Right kidney (tissue), 9 donors: Measurements from ENCODE around the gene ITGA1.
"Not testable (repeated sequence)": the region's sequence is repeated elsewhere in the genome, so short reads cannot be mapped to it uniquely, and the experiment has no call there.

Source experiments
- DNase-seq: peaks from one replicate; pipeline ENCODE4 v3.0.0-alpha.2; 2016
- long read RNA-seq, 8 donors: transcript quantifications; one replicate each; lab custom pipeline, GENCODE V29; 2026

ITGA1 gene
- long read RNA-seq, donor 1, full-length matches to known transcripts: 6 of 6 reads
- long read RNA-seq, donor 1, partial matches to known transcripts: 0 of 6 reads
- long read RNA-seq, donor 1, other reads (novel, unspliced or antisense): 0 of 6 reads
- long read RNA-seq, donor 2, full-length matches to known transcripts: 3 of 9 reads
- long read RNA-seq, donor 2, partial matches to known transcripts: 6 of 9 reads
- long read RNA-seq, donor 2, other reads (novel, unspliced or antisense): 0 of 9 reads
- long read RNA-seq, donor 3, full-length matches to known transcripts: 2 of 2 reads
- long read RNA-seq, donor 3, partial matches to known transcripts: 0 of 2 reads
- long read RNA-seq, donor 3, other reads (novel, unspliced or antisense): 0 of 2 reads
- long read RNA-seq, donor 4, full-length matches to known transcripts: 3 of 16 reads
- long read RNA-seq, donor 4, partial matches to known transcripts: 13 of 16 reads
- long read RNA-seq, donor 4, other reads (novel, unspliced or antisense): 0 of 16 reads
- long read RNA-seq, donor 5, full-length matches to known transcripts: 4 of 9 reads
- long read RNA-seq, donor 5, partial matches to known transcripts: 5 of 9 reads
- long read RNA-seq, donor 5, other reads (novel, unspliced or antisense): 0 of 9 reads
- long read RNA-seq, donor 6, full-length matches to known transcripts: 3 of 10 reads
- long read RNA-seq, donor 6, partial matches to known transcripts: 7 of 10 reads
- long read RNA-seq, donor 6, other reads (novel, unspliced or antisense): 0 of 10 reads
- long read RNA-seq, donor 7, full-length matches to known transcripts: 5 of 35 reads
- long read RNA-seq, donor 7, partial matches to known transcripts: 30 of 35 reads
- long read RNA-seq, donor 7, other reads (novel, unspliced or antisense): 0 of 35 reads
- long read RNA-seq, donor 8, full-length matches to known transcripts: 4 of 4 reads
- long read RNA-seq, donor 8, partial matches to known transcripts: 0 of 4 reads
- long read RNA-seq, donor 8, other reads (novel, unspliced or antisense): 0 of 4 reads

GRCh38 chr5:52787600-52788504 is at the start of gene ITGA1, which contains the start of gene PELO:
Gene ITGA1 (plus strand): TSS chr5:52787916. CDS start chr5:52788354, 438 bp downstream.
Gene PELO (plus strand): TSS chr5:52787916. CDS start chr5:52800395, 12,479 bp downstream.
- DNase-seq: peak; percentile 91

GRCh38 chr5:52738095-52738506 is 49.6 kb upstream of the ITGA1 start:
- DNase-seq: no peak

GRCh38 chr5:52740007-52740406 is 47.7 kb upstream of the ITGA1 start:
- DNase-seq: no peak

- DNase-seq: no peak
These were observed 44.7 kb upstream of the ITGA1 start for GRCh38 chr5:52743012-52743411.

GRCh38 chr5:52743529-52743928 is 44.2 kb upstream of the ITGA1 start:
- no peak for DNase-seq

GRCh38 chr5:52743970-52744369 is 43.7 kb upstream of the ITGA1 start:
- no peak for DNase-seq

- not testable (repeated sequence) for DNase-seq
These were observed 42.8 kb upstream of the ITGA1 start for GRCh38 chr5:52744867-52745458.

- DNase-seq: no peak
These were observed 41.2 kb upstream of the ITGA1 start for GRCh38 chr5:52746539-52746938.

GRCh38 chr5:52748590-52748989 is 39.1 kb upstream of the ITGA1 start:
- DNase-seq: no peak

GRCh38 chr5:52749666-52750065 is 38.0 kb upstream of the ITGA1 start:
- DNase-seq: no peak

- DNase-seq: no peak
These were observed 36.6 kb upstream of the ITGA1 start for GRCh38 chr5:52751137-52751536.

- no peak for DNase-seq
These were observed 33.7 kb upstream of the ITGA1 start for GRCh38 chr5:52754051-52754450.

- no peak for DNase-seq
These were observed 30.2 kb upstream of the ITGA1 start for GRCh38 chr5:52757527-52757926.

- DNase-seq: no peak
These were observed 29.7 kb upstream of the ITGA1 start for GRCh38 chr5:52758014-52758413.

- DNase-seq: no peak
These were observed 28.4 kb upstream of the ITGA1 start for GRCh38 chr5:52759331-52759730.

- DNase-seq: no peak
These were observed 26.9 kb upstream of the ITGA1 start for GRCh38 chr5:52760695-52761366.

GRCh38 chr5:52767217-52767743 is 20.4 kb upstream of the ITGA1 start:
- DNase-seq: no peak

GRCh38 chr5:52767766-52768480 is 19.8 kb upstream of the ITGA1 start:
- no peak for DNase-seq

GRCh38 chr5:52769061-52769460 is 18.7 kb upstream of the ITGA1 start:
- DNase-seq: no peak
